MG63 (cell line): ENCODE results near the gene PRSS38. TPM values are rescaled to one million over a fixed set of nuclear protein-coding genes. Genes with fewer than 3 reads are reported as not detected.

Experiments
- DNase-seq: peaks from one replicate; pipeline ENCODE4 v3.0.0-alpha.2; 2020
- H3K27me3 ChIP-seq: fragments of 250-450 bp; sonication (Bioruptor Pico); 2 replicates; pipeline ENCODE4 v1.5.1; 2020; ENCODE audit warnings: mild to moderate bottlenecking, moderate library complexity
- H3K36me3 ChIP-seq: fragments of 250-450 bp; sonication (Bioruptor Pico); 2 replicates; pipeline ENCODE4 v1.5.1; 2020; ENCODE audit warnings: mild to moderate bottlenecking, moderate library complexity
- H3K4me3 ChIP-seq: fragments of 250-450 bp; sonication (Bioruptor Pico); 2 replicates; pipeline ENCODE4 v1.5.1; 2020; ENCODE audit warnings: mild to moderate bottlenecking, moderate library complexity
- H3K9me3 ChIP-seq: fragments of 250-450 bp; sonication (Bioruptor Pico); 2 replicates; pipeline ENCODE4 v1.5.1; 2020; ENCODE audit warnings: mild to moderate bottlenecking, moderate library complexity
- total RNA-seq: library from RNA; depleted of rRNA; stranded (reverse); fragments of >200 nt; shearing (Covaris generic); gene quantifications from 2 replicates; pipeline ENCODE4 v1.2.3, GENCODE V29; 2014; ENCODE audit warnings: low replicate concordance

The PRSS38 gene
- total RNA-seq, 1 experiment from 2014 or later: not detected

DNA sequence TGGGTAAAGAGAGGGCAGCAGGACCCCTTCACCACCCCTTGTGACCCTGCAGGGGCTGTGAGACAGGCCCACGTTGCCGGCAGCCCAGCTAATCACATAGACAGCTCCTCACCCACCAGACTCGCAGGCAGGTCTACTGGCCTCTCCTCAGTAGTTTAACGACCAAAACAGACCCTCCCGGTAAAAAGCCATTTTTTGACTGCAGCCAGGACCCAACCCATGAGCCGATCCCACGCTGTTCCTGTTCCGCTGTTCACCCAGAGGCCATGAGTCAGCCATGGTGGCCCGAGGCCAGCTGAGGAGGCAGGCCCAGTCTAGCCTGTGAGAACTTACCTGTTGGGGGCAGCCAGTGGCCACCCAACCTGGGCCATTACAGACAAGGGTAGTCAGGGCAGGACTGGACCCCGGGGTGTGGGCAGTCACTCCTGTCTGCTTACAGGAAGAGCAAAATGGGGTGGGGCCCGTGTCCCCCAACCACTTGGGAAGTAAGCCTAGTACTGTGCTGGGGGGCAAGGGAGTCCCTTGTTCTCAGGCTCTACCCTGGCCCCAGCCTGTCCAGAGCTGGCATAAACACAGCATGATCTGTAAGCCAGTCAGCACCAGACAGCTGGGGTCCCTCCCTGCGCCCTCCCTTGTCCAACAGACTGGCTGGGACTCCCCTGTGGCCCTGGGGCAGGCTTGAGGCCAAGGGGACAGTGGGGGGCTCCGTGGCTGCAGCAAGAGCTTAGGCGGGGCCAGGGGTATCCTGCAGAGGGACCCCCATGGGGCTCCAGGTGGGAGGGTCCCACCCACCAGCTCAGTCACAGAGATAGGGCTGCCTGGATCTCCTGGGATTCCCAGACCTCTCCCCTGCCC, 70.4 kb downstream of the PRSS38 start:
- H3K27me3 ChIP-seq: no peaks in the 10 kb centered on the region
- H3K36me3 ChIP-seq: no peaks in the 10 kb centered on the region
- H3K9me3 ChIP-seq: no peaks in the 10 kb centered on the region
- peak; percentile 85 for DNase-seq
- no peak overlapping the region for H3K4me3 ChIP-seq

DNA sequence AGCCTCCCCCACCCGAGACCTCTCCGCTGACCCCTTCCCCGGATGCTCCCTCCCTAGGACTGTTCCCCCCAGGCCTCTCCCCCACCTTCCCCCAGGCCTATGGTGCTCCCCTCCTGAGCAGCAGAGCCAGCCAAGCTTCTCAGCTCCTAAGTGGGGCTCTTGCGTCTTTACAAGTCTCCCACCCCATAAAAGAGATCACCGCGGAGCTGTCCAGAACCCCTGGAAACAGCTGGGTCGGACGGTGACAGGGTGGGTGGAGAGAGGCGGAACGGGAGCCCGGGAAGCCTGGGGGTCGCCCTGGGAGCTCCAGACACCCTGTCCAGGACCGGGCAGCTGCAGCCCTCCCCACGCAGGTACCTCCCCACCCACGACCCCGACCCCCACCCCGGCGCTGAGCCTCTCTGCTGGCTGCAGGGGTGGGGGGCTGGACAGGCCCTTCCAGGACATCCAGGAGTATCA, 71.1 kb downstream of the PRSS38 start:
- Histone ChIP-seq H3K4me3 (no peak overlapping the region), H3K36me3 (no peaks in the 10 kb centered on the region), H3K9me3 (no peaks in the 10 kb centered on the region), H3K27me3 (no peaks in the 10 kb centered on the region)
- DNase-seq: no peak

DNA sequence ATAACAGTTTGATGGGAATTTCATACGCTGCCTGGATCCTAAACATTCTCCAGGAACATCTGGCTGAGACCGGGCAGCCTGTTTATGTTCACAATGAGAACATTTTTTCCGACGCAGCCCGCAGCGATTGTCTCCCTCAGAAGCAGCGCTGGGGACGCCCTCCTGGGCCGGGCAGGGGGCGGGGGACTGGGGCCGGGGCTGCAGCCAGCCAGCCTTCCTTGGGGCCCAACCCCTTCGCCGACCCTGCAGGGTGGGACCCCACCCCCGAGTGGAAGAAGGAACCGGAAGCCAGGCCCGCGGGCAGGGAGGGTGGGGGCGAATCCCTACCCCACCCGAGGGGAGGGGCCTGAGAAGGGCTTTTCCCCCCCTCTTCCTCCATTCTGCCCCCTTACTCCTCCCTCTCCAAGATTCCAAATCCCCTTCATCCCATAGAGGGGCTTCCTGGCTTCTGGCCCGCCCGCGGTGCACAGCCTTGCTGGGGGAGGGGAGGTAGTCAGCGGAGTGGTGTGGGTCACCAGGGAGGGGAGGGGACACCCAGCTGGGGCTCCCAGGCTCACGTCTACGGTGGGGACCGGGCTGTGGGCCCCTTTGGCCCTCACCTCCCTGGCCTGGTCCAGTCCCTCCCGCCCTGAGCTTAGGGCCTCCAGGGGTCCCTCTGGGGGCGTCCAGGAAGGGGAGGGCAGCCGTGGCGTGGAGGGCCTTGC, 71.7 kb downstream of the PRSS38 start:
- Histone ChIP-seq H3K9me3 (no peaks in the 10 kb centered on the region), H3K27me3 (no peaks in the 10 kb centered on the region), H3K4me3 (no peak overlapping the region), H3K36me3 (no peaks in the 10 kb centered on the region)
- DNase-seq: no peak

DNA sequence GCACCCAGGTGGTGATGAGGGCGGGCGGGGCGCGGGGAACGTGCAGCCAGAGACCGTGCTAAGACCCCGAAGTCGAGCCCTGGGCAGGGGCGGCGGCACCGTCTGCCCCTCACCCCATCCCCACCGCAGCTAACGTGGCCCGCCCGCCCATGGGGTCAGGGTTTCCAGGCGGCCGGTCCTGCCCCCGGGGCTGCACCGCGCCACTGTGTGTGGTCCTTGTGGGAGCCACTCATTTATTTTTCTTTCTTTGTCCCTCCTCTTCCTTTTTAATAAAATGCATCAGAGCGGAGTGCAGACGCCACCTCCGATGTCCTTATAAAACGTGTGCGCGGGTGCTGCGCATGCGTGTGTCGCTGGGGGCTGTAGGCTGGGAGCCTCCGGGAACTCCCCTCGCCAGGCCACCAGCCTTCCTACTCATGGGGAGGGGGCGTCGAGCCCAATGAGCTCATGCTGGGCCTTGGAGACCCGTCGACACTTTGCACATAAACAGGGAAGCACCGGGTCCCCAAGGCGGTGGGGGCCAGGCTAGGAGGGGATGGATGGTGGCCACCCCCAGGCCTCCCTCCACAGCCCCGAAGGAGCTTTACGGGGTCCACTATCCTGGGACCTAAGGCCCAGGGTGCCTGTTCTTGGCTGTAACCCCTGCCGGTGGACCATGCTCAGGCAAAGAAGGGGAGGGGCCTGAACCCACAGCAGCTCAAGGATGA, 72.4 kb downstream of the PRSS38 start:
- Histone ChIP-seq H3K4me3 (no peak overlapping the region), H3K36me3 (no peaks in the 10 kb centered on the region), H3K9me3 (no peaks in the 10 kb centered on the region), H3K27me3 (no peaks in the 10 kb centered on the region)
- no peak for DNase-seq

DNA sequence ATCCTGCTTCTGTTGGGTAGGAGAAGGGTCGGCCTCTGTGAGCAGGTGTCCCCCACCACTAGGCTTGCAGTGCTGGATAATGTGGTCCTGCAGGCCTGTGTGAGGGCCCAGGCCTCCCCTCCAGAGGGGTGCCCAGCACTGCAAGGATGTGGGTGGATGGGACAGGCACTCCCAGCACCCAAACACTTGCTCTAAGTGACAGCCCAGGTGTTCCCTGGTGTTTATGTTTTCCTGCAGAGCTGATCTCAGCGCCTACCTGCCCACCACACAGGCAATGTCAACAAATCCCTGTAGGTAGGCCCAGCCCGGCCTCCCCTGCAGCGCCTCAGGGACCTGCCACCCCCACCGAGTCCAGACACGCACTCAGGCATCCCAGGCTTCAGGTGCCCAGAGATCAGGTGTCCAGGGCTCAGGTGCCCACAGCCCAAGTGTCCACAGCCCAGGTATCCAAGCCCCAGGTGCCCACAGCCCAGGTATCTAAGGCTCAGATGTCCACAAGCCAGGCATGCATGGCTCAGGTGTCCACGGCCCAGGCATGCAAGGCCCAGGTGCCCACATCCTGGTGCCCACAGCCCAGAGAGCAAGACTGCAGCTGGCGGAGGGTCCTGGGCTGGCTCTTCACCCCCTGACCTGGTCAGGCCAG, 73.0 kb downstream of the PRSS38 start:
- H3K9me3 ChIP-seq: no peaks in the 10 kb centered on the region
- no peaks in the 10 kb centered on the region for H3K36me3 ChIP-seq
- DNase-seq: no peak
- no peak overlapping the region for H3K4me3 ChIP-seq
- H3K27me3 ChIP-seq: no peaks in the 10 kb centered on the region

DNA sequence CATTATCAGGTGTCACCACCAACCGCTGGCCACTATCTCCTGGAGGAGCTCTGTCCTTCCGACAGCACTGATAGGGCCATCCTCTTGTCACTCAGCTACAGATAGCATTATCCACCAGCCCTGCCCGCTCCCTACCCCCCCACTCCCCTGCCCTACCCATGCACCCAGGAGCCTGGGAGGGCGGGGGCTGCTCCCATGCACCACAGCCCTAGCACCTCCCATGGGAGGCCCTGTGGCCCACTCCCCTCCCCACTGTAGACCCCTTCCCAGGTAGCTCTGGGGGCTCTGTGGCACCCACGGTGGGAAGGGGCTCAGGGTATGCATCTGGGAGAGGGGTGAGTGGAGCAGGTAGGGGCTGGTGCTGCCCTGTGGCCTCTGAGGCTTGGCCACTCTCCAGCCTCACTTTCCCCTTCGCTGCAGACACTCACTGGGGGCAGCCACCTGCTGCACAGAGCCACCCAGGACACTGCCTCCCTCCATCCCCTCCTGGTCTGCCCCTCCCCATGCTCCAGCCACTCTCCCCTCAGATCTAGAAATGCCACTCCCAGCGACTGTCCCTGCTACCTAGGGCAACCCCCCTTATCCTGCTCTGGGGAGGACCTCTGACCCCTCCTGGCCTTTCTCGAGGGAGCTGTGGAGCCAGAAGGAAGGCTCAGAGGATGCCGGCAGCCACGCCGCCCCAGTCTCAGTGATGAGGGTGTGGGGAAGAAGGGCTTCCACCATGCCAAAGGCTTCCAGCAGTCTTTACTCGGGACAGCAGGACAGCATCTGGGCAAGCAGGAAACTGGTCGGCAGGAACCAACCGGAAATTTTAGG, 73.8 kb downstream of the PRSS38 start:
- DNase-seq: no peak
- Histone ChIP-seq H3K9me3 (no peaks in the 10 kb centered on the region), H3K4me3 (no peak overlapping the region), H3K27me3 (no peaks in the 10 kb centered on the region), H3K36me3 (no peaks in the 10 kb centered on the region)

DNA sequence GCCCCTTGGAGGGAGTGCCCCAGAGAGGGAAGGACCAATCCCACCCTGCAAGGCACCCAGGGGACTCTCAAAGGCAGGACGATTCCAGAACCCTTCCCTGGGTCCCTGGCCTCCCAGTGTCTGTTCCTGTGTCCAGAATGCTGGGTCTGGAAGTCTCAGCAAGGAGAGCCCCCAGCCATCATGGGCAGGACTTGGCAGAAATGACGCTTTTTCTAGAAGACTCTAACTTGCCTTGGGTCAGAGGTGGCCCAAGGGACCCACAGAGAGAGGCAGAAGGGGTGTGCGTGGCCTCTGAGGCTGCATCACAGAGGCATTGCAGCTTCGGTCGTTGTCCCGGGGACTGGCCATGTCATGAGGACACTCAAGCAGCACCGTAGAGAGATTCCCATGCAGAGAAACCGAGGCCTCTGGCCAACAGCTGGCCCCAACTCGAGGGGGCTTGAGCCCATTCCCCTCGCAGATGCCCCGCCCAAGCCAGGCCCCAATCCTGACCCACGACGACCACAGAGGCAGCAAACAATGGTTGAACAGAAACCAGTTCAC, 74.5 kb downstream of the PRSS38 start:
- Histone ChIP-seq H3K27me3 (no peaks in the 10 kb centered on the region), H3K9me3 (no peaks in the 10 kb centered on the region), H3K4me3 (no peak overlapping the region), H3K36me3 (no peaks in the 10 kb centered on the region)
- DNase-seq: no peak

DNA sequence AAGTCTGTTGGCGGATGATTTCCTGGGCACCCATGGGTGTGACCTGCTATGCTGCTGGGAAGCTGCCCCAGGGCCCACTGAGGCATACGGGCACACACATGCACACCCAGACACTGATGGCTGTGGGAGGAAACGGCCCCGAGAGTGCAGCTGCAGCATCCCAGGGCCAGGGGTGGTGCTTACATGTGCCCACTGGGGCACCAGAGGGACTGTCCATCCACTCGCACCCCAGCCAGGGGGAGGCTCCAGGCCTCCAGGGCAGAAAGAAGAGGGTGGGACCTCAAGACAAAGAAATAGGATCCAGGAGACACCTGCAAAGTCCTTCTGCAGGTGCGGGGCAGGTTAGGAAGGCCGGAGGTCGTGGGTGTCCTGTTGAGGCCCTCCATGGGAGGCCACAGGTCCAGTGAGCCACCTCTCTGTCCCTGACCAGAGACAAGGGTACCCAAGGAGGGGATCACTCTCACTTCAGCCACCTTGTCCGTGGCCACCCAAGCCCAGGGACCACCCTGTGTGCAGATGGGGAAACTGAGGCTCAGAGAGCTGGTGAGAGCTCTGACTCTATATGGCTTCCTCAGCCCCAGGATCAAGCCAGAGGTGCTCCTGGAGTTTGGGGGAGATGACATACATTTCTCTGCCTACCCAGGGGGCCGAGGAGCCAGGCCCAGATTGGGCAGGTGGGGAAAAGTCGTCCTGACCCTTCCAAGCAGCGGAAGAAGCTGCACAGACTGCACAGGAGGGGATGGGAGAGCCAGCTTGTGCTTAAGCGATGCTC, 75.2 kb downstream of the PRSS38 start:
- H3K27me3 ChIP-seq: no peaks in the 10 kb centered on the region
- H3K9me3 ChIP-seq: no peaks in the 10 kb centered on the region
- no peak overlapping the region for H3K4me3 ChIP-seq
- DNase-seq: no peak
- no peaks in the 10 kb centered on the region for H3K36me3 ChIP-seq

DNA sequence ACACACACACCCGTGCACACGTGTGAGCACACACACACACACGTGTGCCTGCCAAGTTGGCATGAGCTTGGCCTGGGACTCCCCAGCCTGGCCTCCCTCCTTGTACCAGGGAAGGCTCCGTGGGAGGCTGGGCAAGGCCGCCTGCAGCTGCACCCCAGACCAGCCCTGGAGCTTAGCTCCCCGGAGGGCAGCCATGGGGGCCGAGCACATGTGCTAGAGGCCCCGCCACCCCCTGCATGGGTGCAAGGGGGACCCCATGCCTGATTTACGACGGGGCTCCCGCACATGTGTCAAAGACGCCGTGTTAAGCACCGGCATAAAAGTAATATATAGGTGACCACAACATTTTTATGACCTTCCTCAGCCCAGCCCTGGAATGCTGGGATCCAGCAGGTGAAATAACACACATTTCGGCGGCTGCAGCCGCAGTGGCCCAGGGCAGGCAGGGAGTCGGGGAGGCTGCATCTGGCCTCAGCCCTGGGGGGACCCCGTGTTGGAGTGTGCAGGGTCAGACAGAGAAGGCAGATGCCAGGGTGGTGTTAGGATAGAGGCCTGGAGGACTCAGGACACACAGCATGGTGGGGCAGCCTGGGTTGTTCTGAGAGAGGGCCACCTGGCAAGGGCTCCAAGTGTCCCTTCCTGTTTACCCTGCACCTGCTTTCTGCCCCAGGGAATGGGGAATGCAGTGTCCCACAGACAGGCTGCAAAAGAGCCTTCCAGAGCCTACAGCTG, 75.9 kb downstream of the PRSS38 start:
- no peaks in the 10 kb centered on the region for H3K9me3 ChIP-seq
- no peak overlapping the region for H3K4me3 ChIP-seq
- no peaks in the 10 kb centered on the region for H3K27me3 ChIP-seq
- peak; percentile 0 for DNase-seq
- H3K36me3 ChIP-seq: no peaks in the 10 kb centered on the region

DNA sequence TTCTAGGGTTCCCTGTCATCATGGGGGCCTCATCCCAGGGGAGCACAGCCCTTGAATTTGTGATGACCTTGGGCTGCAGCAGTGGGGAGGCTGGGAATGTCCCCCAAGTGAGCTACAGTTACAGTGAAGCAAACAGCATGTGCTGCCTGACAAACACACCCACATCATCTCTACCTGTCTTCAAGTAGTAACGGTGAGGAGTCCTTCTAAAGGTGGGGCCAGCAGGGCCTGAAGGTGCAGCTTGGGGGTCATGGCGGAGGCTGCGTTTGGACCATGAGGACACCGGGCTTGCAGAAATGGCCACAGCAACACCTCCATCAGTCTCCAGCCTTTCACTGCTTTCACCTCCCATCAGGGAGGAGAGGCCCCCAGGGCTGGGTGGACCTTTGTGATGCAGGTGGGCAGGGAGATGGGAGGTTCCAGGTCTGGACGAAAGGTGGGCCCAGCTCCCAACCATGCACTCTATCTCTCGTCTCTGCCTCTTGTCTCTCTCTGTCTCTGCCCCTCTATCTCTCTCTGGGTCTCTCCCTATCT, 76.5 kb downstream of the PRSS38 start:
- no peaks in the 10 kb centered on the region for H3K36me3 ChIP-seq
- no peak overlapping the region for H3K4me3 ChIP-seq
- DNase-seq: no peak
- H3K9me3 ChIP-seq: no peaks in the 10 kb centered on the region
- no peaks in the 10 kb centered on the region for H3K27me3 ChIP-seq

DNA sequence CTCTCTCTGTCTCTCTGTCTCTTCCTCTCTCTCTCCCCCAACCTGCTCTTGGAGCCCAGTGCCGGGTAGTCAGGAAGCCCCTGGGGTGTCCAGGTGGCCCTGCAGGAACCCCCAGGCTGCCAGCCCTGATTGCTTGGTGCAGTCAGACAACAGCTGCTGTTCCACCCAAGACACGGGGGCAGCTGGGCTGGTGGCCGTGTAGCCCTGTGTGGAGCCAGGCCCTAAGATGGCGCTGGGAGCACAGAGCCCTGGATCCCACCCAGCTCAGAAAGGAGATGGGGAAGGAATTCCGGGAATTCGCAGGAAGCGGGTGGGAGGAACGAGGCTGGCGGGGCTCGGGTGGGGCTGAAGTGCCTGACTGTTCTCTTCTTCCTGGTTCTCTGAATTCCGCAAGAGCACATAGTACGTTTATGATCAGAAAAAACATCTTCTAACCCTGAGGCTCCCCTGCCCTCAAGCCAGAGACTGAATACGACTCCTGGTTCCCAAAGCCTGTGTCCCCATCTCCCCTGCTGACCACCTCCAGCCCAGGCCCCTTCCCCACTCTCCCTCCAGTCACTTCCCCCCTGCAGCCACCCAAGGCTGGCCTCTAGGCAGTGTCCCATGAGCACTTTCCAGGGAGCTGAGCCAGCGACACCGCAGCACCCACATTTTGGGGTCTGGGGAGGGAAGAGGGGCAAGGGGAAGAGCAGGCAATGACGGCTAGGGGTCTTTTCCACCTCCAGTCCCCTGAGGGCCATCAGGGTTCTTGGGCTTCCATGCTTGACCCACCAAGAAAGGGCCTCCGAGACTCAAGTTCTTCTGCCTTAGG, 77.2 kb downstream of the PRSS38 start:
- Histone ChIP-seq H3K27me3 (no peaks in the 10 kb centered on the region), H3K9me3 (no peaks in the 10 kb centered on the region), H3K4me3 (no peak overlapping the region), H3K36me3 (no peaks in the 10 kb centered on the region)
- DNase-seq: peak; percentile 3

DNA sequence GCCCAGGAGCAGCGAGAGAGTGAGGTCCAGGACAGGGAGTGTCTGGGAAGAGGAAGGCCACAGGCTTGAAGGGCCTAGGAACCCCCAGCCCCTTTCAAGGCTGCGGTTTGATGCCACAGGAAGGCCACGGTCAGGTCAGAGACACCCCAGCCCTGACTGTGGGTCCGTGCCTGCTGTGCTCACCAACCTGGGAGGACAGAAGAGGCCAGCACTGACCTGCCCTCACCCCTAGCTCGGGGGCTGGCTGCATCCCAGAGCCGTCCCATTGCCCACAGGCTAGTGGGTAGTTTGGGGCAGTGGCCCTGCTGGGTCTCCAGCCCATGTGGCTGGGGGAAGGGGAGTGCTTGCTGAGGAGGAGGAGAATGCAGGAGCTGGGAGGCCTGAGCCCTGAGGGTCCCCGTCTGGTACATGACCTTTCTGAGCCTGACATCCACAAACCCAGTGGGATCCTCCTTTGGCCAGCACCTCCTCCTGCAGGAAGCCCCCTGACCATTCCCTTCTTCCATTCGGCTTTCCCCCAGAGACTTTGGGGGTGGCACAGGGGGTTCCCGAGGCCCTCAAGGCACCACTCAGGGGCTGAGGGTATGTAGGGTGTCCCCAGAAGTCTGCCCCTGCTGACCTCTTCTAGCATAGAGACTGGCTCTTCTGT, 77.9 kb downstream of the PRSS38 start:
- no peaks in the 10 kb centered on the region for H3K27me3 ChIP-seq
- no peak overlapping the region for H3K4me3 ChIP-seq
- H3K36me3 ChIP-seq: no peaks in the 10 kb centered on the region
- no peaks in the 10 kb centered on the region for H3K9me3 ChIP-seq
- DNase-seq: peak; percentile 0

DNA sequence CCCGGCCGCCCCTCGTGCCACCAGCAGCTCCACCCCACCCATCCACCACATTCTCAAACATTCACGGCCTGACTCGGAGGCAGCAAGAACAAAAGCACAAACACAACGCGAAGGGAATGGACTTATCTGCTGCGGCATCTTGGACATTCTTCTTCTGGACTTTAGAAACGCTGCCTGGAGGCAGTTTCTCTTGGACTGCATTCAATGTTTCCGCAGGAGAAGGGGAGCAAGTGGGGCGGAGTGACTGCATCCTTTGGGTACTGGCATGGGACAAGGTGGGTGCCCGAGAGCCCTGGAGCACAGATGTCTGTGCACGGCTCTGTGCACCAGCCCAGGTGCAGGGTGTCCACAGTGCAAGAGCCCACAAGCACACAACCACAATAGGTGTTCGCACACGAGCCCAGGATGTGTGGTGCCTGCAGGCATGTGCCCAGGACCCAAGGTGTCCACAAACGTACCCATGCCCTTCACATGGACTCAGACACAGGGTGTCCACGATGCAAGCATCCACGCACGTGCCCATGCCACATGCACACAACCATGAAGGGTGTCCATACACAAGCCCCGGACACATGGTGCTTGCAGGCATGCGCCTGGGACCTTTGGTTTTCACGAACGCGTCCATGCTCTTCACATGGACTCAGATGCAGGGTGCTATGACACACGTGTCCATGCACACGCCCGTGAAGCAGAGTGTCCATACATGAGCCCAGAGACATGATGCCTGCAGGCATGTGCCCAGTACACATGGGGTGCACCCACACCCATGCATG, 78.7 kb downstream of the PRSS38 start:
- Histone ChIP-seq H3K36me3 (no peaks in the 10 kb centered on the region), H3K27me3 (no peaks in the 10 kb centered on the region), H3K9me3 (no peaks in the 10 kb centered on the region), H3K4me3 (no peak overlapping the region)
- DNase-seq: no peak
